HEK293T (cell line): ENCODE data around the gene TULP1.

Source experiments
- BHLHE40 ChIP-seq: fragments of 450-650 bp; IDR thresholded peaks from 2 replicates; pipeline ENCODE4 v1.6.1; 2016; ENCODE audit warnings: mild to moderate bottlenecking, moderate library complexity, borderline replicate concordance
- FOXA1 ChIP-seq: fragments of 450-650 bp; IDR thresholded peaks from 2 replicates; pipeline ENCODE4 v1.6.1; 2016; ENCODE audit warnings: mild to moderate bottlenecking
- FOXM1 ChIP-seq: fragments of 450-650 bp; IDR thresholded peaks from 2 replicates; pipeline ENCODE4 v1.6.1; 2017; ENCODE audit warnings: mild to moderate bottlenecking, borderline replicate concordance
- L3MBTL2 ChIP-seq: fragments of 450-650 bp; conservative IDR thresholded peaks from 2 replicates; pipeline ENCODE4 v1.6.1; 2016; ENCODE audit warnings: mild to moderate bottlenecking
- LEF1 ChIP-seq: fragments of 450-650 bp; IDR thresholded peaks from 2 replicates; pipeline ENCODE4 v1.6.1; 2017; ENCODE audit warnings: mild to moderate bottlenecking, borderline replicate concordance
- SP1 ChIP-seq: fragments of 450-650 bp; IDR thresholded peaks from 2 replicates; pipeline ENCODE4 v1.6.1; 2017
- SUZ12 ChIP-seq: fragments of 450-650 bp; IDR thresholded peaks from 2 replicates; pipeline ENCODE4 v1.6.1; 2016; ENCODE audit warnings: mild to moderate bottlenecking
- TARDBP ChIP-seq: fragments of 450-650 bp; IDR thresholded peaks from 2 replicates; pipeline ENCODE4 v1.6.1; 2016
- ZNF384 ChIP-seq: fragments of 450-650 bp; IDR thresholded peaks from 2 replicates; pipeline ENCODE4 v1.6.1; 2016

GRCh38 chr6:35497571-35498421, 14.9 kb downstream of the TULP1 start:
- TF ChIP-seq L3MBTL2 (peak; percentile 88), LEF1 (no peak), ZNF384 (no peak), FOXM1 (no peak), FOXA1 (no peak), BHLHE40 (no peak), SP1 (no peak), TARDBP (no peak), SUZ12 (no peak)
